H9 (cell line): ENCODE measurements around the gene MUC5B. TPM values are rescaled to one million over a fixed set of nuclear protein-coding genes. Genes with fewer than 3 reads are reported as not detected.

Source experiments
- DNase-seq: peaks from one replicate; pipeline ENCODE4 v3.0.0-alpha.2; 2017
- H2AFZ ChIP-seq: one replicate; pipeline ENCODE4 v1.6.1; 2013; ENCODE audit warnings: mild to moderate bottlenecking, low read length, control low read depth, moderate library complexity
- H2AK5ac ChIP-seq: 2 replicates; pipeline ENCODE4 v1.6.1; 2013; ENCODE audit warnings: low read length, control low read depth, mixed read lengths; ENCODE audit not compliant: insufficient read length
- H2BK120ac ChIP-seq: one replicate; pipeline ENCODE4 v1.6.1; 2013; ENCODE audit warnings: low read depth, mild to moderate bottlenecking, low read length, control low read depth, inconsistent platforms; ENCODE audit not compliant: poor library complexity, severe bottlenecking
- H2BK12ac ChIP-seq: 2 replicates; pipeline ENCODE4 v1.6.1; 2013; ENCODE audit warnings: low read length, control low read depth, mixed read lengths, low read depth; ENCODE audit not compliant: insufficient read length
- H2BK15ac ChIP-seq: 2 replicates; pipeline ENCODE4 v1.6.1; 2013; ENCODE audit warnings: low read depth, low read length, control low read depth
- H2BK20ac ChIP-seq: one replicate; pipeline ENCODE4 v1.6.1; 2013; ENCODE audit warnings: low read depth, mild to moderate bottlenecking, low read length, control low read depth, inconsistent platforms; ENCODE audit not compliant: poor library complexity, severe bottlenecking
- H2BK5ac ChIP-seq: 2 replicates; pipeline ENCODE4 v1.6.1; 2013; ENCODE audit warnings: low read length, control low read depth, mixed read lengths; ENCODE audit not compliant: insufficient read length
- H3K14ac ChIP-seq: 2 replicates; pipeline ENCODE4 v1.6.1; 2013; ENCODE audit warnings: low read length, control low read depth; ENCODE audit not compliant: insufficient read depth
- H3K18ac ChIP-seq: 2 replicates; pipeline ENCODE4 v1.6.1; 2013; ENCODE audit warnings: low read depth, mild to moderate bottlenecking, mixed read lengths, low read length, control low read depth; ENCODE audit not compliant: insufficient read length
- H3K23ac ChIP-seq: 2 replicates; pipeline ENCODE4 v1.6.1; 2013; ENCODE audit warnings: low read length, control low read depth, mixed read lengths, low read depth; ENCODE audit not compliant: insufficient read length
- H3K23me2 ChIP-seq: 2 replicates; pipeline ENCODE4 v1.6.1; 2013; ENCODE audit warnings: low read depth, mild to moderate bottlenecking, mixed read lengths, low read length, control low read depth; ENCODE audit not compliant: insufficient read length, poor library complexity, severe bottlenecking
- H3K27ac ChIP-seq: 2 replicates; pipeline ENCODE4 v1.5.1; 2013; ENCODE audit warnings: low read length, control low read depth, mixed read lengths, low read depth; ENCODE audit not compliant: insufficient read length
- H3K27me3 ChIP-seq: 2 replicates; pipeline ENCODE4 v1.6.1; 2013; ENCODE audit warnings: low read length, control low read depth, inconsistent platforms; ENCODE audit not compliant: insufficient read depth
- H3K4ac ChIP-seq: 2 replicates; pipeline ENCODE4 v1.6.1; 2013; ENCODE audit warnings: low read depth, mild to moderate bottlenecking, control low read depth, inconsistent platforms, low read length, moderate library complexity
- H3K4me1 ChIP-seq: 2 replicates; pipeline ENCODE4 v1.6.1; 2013; ENCODE audit warnings: low read length, control low read depth, inconsistent platforms; ENCODE audit not compliant: insufficient read depth
- H3K4me2 ChIP-seq: 2 replicates; pipeline ENCODE4 v1.6.1; 2013; ENCODE audit warnings: low read length, control low read depth, mixed read lengths; ENCODE audit not compliant: insufficient read length, insufficient read depth
- H3K56ac ChIP-seq: 2 replicates; pipeline ENCODE4 v1.6.1; 2013; ENCODE audit warnings: low read depth, mild to moderate bottlenecking, mixed read lengths, low read length, control low read depth; ENCODE audit not compliant: insufficient read length
- H3K79me1 ChIP-seq: 2 replicates; pipeline ENCODE4 v1.6.1; 2013; ENCODE audit warnings: low read depth, mild to moderate bottlenecking, moderate library complexity, low read length, control low read depth, inconsistent platforms; ENCODE audit not compliant: insufficient read depth, poor library complexity, severe bottlenecking
- H3K79me2 ChIP-seq: 2 replicates; pipeline ENCODE4 v1.6.1; 2013; ENCODE audit warnings: low read length, control low read depth, inconsistent platforms; ENCODE audit not compliant: insufficient read depth
- H3K9ac ChIP-seq: 2 replicates; pipeline ENCODE4 v1.6.1; 2013; ENCODE audit warnings: low read length, control low read depth, mixed read lengths; ENCODE audit not compliant: insufficient read length; ENCODE audit errors: extremely low read depth
- H3K9me3 ChIP-seq: one replicate; pipeline ENCODE4 v1.6.1; 2013; ENCODE audit warnings: low read depth, low read length, inconsistent platforms; ENCODE audit not compliant: control insufficient read depth
- H3T11ph ChIP-seq: one replicate; pipeline ENCODE4 v1.6.1; 2013; ENCODE audit warnings: mild to moderate bottlenecking, low read length, control low read depth, inconsistent platforms
- H4K20me1 ChIP-seq: one replicate; pipeline ENCODE4 v1.6.1; 2013; ENCODE audit not compliant: control insufficient read depth, insufficient read length, insufficient read depth
- H4K5ac ChIP-seq: 2 replicates; pipeline ENCODE4 v1.6.1; 2013; ENCODE audit warnings: low read depth, mild to moderate bottlenecking, mixed read lengths, low read length, control low read depth; ENCODE audit not compliant: insufficient read length
- H4K8ac ChIP-seq: replicated peaks from 2 replicates; pipeline ENCODE4 v1.6.1; 2013; ENCODE audit warnings: low read length, control low read depth, mixed read lengths, low read depth; ENCODE audit not compliant: insufficient read length
- H4K91ac ChIP-seq: 2 replicates; pipeline ENCODE4 v1.6.1; 2013; ENCODE audit warnings: low read depth, mild to moderate bottlenecking, moderate library complexity, mixed read lengths, low read length, control low read depth; ENCODE audit not compliant: insufficient read length
- H3K27ac Mint-ChIP-seq, 3 experiments: 2 replicates in 2 of 3; 3 replicates in 1 of 3; pipeline ENCODE4 v1.8.0; 2020 to 2021; ENCODE audit warnings: mixed read lengths in 3 of 3, mild to moderate bottlenecking in 1 of 3, moderate library complexity in 1 of 3
- H3K27me3 Mint-ChIP-seq: 2 replicates; pipeline ENCODE4 v1.8.0; 2021; ENCODE audit warnings: low read depth, mild to moderate bottlenecking, moderate library complexity, mixed read lengths
- H3K36me3 Mint-ChIP-seq, 3 experiments: 2 replicates in 2 of 3; 3 replicates in 1 of 3; pipeline ENCODE4 v1.8.0; 2020 to 2021; ENCODE audit warnings: low read depth in 3 of 3, mixed read lengths in 3 of 3; ENCODE audit not compliant: insufficient read depth in 1 of 3
- H3K4me1 Mint-ChIP-seq, 2 experiments: 2 replicates each; pipeline ENCODE4 v1.8.0; 2020; ENCODE audit warnings: mixed read lengths in 2 of 2
- H3K4me3 Mint-ChIP-seq, 2 experiments: 2 replicates in 1 of 2; 3 replicates in 1 of 2; pipeline ENCODE4 v1.8.0; 2020 to 2021; ENCODE audit warnings: mild to moderate bottlenecking in 2 of 2, mixed read lengths in 2 of 2, moderate library complexity in 1 of 2
- H3K9me3 Mint-ChIP-seq, 2 experiments: 2 replicates in 1 of 2; 3 replicates in 1 of 2; pipeline ENCODE4 v1.8.0; 2020; ENCODE audit warnings: mild to moderate bottlenecking in 2 of 2, mixed read lengths in 2 of 2, moderate library complexity in 1 of 2
- CTCF ChIP-seq: fragments of 200-600 bp; sonication (generic); conservative IDR thresholded peaks from 3 replicates; pipeline ENCODE4 v1.8.0; 2021; ENCODE audit warnings: antibody characterized with exemption, mild to moderate bottlenecking
- WGBS: extraction: QIAGEN DNeasy Blood & Tissue Kit; methylation state at CpG from one replicate; pipeline ENCODE4 v1.1.7; 2013; ENCODE audit warnings: missing lambda C conversion rate, low lambda C conversion rate, mixed read lengths; ENCODE audit not compliant: insufficient read length; ENCODE audit errors: extremely low coverage; 5-methylcytosine and 5-hydroxymethylcytosine counted together
- total RNA-seq: library from RNA; stranded (reverse); gene quantifications from 2 replicates; pipeline ENCODE4 v1.2.1, GENCODE V29; 2021

MUC5B gene
- total RNA-seq, 1 experiment from 2014 or later = not detected

GRCh38 chr11:1285876-1286275 lies 63.0 kb downstream of the MUC5B start:
- Mint-ChIP-seq H3K27ac (no peak overlapping the region), H3K4me1 (peaks cover 5% of the 10 kb centered on the region in 2 experiments; a peak in 3 of 4 replicates), H3K4me3 (no peak overlapping the region), H3K9me3 (peaks cover 0 to 5% of the 10 kb centered on the region in 2 experiments; a peak in 1 of 5 replicates), H3K27me3 (no peaks in the 10 kb centered on the region), H3K36me3 (peaks cover 18 to 50% (median 43%) of the 10 kb centered on the region in 3 experiments; a peak in 6 of 7 replicates)
- H3K9me3 ChIP-seq = no peaks in the 10 kb centered on the region
- H2BK20ac ChIP-seq = no peak overlapping the region
- H3K4me2 ChIP-seq = no peak overlapping the region
- H3K56ac ChIP-seq = no peak overlapping the region
- H3K79me2 ChIP-seq = no peaks in the 10 kb centered on the region
- no peak overlapping the region for H2BK15ac ChIP-seq
- no peaks in the 10 kb centered on the region for H4K20me1 ChIP-seq
- no peak for DNase-seq
- H4K8ac ChIP-seq = no peak overlapping the region
- H2BK5ac ChIP-seq = no peak overlapping the region
- H3K4ac ChIP-seq = no peak overlapping the region
- no peak overlapping the region for H3K18ac ChIP-seq
- H3K4me1 ChIP-seq = no peaks in the 10 kb centered on the region
- H4K5ac ChIP-seq = no peak overlapping the region
- no CpG with 5 or more reads among the region's 17 CpGs for WGBS
- H3K9ac ChIP-seq = no peak overlapping the region
- no peaks in the 10 kb centered on the region for H3K79me1 ChIP-seq
- H3K14ac ChIP-seq = no peak overlapping the region
- H2BK12ac ChIP-seq = no peak overlapping the region
- H3T11ph ChIP-seq = no peak overlapping the region
- H2BK120ac ChIP-seq = no peak overlapping the region
- H2AFZ ChIP-seq = no peak overlapping the region
- no peaks in the 10 kb centered on the region for H3K27me3 ChIP-seq
- no peak overlapping the region for H4K91ac ChIP-seq
- no peak overlapping the region for H3K27ac ChIP-seq
- no peak overlapping the region for H3K23ac ChIP-seq
- H3K23me2 ChIP-seq = no peaks in the 10 kb centered on the region
- TF ChIP-seq CTCF = no peak
- no peak overlapping the region for H2AK5ac ChIP-seq
